HG03520 (cell line): ENCODE results near the gene ATG9B.

Experiments used
- ATAC-seq: cut with Tn5 transposase; IDR thresholded peaks from one replicate; pipeline ENCODE4 v1.9.1; 2021; ENCODE audit warnings: mild to moderate bottlenecking, moderate library complexity; ENCODE audit not compliant: unreplicated experiment

Gene ATG9B

DNA sequence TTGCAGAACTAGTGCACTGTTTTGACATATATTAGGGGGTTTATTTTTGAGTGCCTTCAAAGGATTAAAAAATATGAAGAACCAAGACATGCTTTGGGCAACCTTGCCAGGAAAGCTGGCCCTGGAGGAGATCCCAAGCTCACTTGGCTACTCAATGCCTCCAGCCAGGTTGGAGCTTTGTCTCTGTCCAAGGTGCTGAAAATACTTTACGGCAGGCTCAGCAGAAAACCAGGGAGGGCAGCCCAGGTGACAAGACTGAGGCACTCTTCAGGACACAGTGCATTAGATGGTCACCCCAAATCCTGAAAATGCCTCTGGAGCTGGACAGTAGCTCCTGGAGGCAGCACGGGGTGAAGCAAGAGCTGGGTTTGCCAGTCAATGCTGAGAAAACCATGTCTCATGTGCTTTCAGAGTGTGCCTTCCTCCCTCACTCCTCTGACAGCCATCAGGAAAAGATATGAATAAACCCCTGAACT is 40.4 kb downstream of the ATG9B start:
- ATAC-seq = no peak

- ATAC-seq = no peak
Measured at GRCh38 chr7:150982351-150982750, 41.9 kb downstream of the ATG9B start.

GRCh38 chr7:150981644-150982043 is 42.6 kb downstream of the ATG9B start:
- ATAC-seq = no peak

DNA sequence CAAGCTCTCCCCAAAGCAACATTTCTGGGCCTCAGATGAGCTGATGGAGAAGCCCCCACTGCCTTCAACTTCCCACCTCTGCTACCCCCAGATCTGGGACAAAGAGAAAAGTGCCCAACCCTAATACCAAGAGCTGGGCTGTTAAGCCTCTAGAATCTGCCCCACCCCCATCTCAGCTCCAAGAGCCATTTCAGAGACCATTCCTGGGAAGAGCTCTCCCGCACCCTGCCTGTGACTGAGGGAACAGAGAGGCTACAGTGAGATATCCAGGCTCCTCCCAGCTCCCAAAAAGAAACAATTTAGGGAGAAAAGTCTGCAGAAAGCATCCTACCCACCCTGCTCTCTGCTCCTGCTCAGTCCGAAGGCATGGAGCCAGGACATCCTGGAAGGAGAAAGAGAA is 43.6 kb downstream of the ATG9B start:
- no peak for ATAC-seq

DNA sequence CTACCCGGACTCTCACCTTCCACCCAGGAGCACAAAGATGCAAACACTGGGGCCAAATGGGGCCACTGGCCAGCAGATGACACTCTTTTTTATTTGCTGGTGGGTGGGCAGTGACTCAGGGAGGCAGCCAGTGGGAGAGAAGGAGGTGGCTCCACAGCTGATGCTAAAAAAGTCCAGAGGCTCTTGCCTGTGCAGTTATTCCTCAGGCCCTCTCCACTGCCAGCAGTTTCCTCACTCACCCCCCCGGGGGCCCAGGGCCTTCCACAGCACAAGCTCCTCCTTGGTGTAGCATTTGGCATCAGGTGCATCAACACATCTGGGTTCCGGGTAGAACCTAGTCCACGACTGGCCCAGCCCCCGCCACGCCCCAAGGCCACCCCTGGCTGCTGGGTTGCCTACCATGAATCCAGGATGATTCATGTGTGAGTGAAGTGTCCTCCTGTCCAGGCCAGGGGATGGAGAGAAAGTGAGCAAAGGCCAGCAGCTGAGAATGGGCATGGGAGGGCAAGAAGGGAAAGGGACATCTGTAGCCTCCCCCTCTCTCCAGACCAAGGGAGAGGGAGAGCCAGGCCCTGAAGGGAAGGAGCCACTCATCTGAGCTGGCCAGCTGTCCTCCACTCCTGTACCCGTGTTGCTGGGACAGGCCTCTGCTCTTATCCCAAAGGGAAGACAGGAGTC is 44.4 kb downstream of the ATG9B start:
- ATAC-seq = no peak

DNA sequence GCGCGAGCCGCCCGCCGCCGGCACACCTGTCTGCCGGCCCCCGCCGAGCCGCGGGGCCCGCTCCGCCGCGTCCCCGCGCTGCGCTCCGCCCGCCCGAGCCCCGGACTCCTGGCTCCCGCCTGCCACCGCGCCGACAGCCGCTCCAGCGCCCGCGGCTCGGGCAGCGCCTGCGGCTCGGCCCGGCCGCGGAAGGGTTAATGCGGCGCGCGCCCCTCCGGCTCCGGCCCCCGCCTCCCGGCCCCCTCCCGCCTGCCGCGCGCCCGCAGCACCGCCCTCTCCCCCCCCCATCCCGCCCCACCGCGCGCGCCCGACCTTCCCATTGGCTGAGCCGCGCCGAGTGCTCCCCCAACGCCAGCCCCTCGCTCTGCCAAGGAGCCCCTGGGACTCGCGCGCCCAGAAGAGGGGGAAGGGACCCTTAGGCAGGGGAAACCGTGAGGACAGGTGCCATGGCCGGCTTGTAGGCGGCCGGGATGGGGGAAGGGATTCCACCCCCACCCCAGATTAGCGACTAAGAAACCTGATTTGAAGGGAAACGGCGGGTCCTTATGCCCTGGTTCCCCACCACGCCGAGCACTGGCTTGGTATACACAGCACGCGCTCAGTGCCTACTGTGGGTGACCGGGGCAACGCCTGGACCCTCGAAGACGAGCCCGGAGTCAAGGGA is 46.0 kb downstream of the ATG9B start, which contains the start of gene KCNH2:
KCNH2 (minus strand) TSS at position 196 of the 664 bp plus-strand sequence. CDS start 408 bp downstream, outside the sequence.
- no peak for ATAC-seq

DNA sequence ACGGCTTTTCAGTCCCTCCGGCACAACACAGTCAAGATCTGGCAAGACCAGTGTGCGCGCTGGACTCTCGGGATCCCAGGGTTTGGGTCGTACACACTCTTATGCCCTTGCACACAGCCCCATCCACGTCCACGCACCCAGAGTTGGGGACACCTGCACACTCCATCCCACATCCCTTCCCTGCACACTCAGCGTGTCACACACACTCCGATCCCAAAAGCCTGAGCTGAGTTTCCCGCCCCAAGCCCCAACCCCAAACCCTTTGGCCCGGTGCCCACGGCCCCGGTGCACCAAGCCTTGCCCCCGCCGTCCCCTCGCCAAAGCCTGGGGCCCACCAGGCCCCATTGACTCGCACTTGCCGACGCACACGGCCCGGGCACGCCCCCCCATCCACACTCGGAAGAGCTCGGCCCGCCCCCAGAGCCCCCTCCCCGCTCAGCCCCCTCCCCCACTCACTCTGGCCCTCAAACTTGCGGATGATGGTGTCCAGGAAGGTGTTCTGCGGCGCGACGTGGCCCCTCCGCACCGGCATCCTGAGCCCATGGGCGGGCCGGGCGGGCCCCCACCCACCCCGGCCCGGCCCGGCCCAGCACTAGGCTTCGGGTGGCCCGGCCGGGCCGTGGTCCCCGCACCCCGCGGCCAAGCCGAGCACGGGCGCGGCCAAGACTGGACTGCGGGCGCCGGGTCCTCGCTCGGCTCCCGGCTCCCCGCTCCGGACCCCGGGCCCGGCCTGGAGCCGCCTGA is 46.7 kb downstream of the ATG9B start:
- no peak for ATAC-seq

DNA sequence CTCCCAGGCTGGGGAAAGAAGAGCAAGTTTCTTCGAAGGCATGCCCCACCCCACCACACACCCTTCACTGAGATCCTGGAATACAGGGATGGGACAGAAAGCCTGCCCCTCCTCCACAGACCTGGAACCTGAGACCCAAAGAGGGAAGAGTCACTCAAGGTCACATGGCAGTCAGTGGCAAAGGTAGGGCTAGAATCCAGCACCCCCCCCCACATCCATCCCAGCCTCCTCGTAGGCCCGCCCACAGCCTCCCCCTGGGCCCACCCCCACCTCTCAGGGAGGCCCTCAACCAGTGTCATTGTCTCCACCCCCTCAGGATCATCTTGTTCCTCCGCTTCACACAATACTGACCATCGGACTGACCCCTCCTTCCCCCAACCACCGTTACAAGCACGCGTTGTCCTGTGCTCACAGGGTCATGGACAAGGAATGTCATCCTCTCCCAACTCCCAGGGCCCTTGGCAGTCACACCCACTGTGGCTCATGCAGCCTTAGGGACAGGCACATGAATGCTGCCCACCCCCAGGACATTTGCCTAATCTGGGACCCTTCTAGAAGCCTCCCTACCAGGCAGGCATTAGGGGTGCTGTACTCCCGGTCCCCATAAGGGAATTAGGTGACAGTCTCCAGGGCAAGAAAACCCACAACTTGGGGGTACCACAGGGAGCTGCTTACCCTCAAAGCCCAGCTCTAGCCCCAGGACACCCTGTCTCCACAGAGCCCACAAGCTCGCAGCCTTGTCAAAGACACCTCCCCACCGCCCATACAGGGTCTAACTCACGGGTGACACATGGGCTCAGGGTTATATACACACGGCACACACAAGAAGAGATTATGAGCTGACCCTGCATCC is 47.5 kb downstream of the ATG9B start:
- no peak for ATAC-seq

- ATAC-seq = no peak
Measured at GRCh38 chr7:150975536-150976319, 48.6 kb downstream of the ATG9B start.

GRCh38 chr7:150974468-150975391 is 49.6 kb downstream of the ATG9B start:
- ATAC-seq = peak; percentile 39

GRCh38 chr7:150973571-150974451 is 50.5 kb downstream of the ATG9B start:
- ATAC-seq = no peak

DNA sequence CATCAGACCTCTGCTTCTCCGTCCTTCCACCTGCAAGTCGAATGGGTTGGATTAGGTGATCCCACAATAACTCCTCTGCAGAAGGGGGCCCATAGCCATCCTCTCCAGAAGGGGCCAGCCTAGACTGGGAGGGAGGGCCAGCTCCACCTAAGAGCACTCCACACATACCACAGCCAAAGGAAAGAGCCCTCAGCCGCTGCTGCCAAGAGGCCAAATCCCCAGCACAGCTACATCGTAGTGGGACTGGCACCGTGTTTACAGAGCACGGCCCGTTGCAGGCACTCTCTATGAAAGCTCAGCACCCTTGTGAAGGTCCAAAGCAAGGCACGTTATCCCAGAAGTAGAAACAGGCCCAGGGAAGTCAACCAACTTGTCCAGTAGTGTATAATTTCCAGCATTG is 51.6 kb downstream of the ATG9B start:
- ATAC-seq = no peak

DNA sequence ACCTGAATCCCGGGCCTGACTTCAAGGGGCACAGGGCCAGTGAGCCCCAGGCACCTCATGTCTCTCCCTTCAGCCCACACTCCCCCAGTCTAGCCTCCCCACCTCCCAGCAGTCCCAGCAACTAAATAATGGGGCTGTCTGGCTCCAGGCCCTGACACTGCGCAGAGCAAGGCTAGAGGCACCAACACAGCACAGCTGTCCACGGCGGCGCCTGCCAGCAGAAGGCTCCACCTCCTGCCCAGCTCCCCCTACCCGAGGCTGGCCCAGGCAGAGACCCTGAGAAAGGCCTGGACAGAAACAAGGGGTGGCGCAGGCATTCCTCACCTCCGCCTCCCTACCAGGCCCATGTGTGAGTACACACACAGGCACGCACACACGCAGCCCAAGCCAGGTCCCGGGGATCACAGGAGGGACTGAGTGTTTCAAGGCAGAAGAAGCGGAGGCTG is 52.2 kb downstream of the ATG9B start:
- no peak for ATAC-seq

- no peak for ATAC-seq
Measured at GRCh38 chr7:150971242-150972022, 52.9 kb downstream of the ATG9B start.

DNA sequence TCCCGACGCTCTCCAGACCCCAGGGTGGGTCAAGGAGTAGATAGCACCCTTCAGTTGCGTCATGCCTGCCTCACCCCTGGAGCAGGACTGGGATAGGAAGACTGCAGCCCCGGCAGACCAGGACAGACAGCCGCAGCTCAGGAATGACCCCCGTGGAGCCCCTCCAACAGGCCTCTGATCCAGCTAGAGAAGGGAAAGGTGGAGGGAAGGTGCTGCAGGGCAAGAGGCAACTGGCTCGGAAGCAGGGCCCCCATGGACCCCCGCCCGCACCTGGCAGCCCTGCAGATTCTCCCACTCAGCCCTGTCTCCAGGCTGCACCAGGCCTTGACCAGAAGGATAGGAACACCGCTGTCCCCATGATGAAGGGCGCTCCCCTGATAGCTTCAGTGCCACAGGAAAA is 53.9 kb downstream of the ATG9B start:
- ATAC-seq = no peak

GRCh38 chr7:150969475-150969874 is 54.8 kb downstream of the ATG9B start:
- no peak for ATAC-seq

DNA sequence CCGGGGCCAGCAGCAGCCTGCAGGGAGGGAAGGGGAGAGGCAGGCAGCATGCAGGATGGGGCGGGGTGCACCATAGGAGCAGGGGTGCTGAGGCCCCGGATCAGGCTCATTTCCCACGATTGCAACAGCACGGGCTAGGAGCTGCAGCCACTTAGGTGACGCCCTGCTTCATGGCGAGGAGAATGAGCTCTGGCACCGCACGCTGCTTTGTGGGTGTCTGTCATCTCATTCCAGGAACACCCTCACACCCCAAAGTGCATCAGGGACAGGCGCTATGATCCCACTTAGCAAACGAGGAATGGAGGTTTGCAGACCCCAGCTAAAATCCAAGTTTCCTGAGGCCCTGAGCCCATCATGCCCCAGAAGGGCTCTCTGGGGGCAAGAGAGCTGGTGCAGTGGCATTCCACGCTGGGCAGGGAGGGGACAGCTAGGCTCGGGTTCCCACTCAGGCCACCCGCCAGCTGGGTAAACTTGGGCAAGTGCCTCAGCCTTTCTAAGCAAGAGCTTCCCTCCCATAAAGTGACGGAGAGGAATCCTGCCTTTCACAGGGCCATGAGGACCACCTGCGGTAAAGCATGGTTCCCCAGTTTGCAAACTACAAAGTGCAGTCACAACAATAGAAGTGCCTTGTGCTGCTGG is 55.4 kb downstream of the ATG9B start:
- ATAC-seq = no peak
